HCT116 (cell line): ENCODE measurements around the gene GUCY2C. TPM values are rescaled to one million over a fixed set of nuclear protein-coding genes. Genes with fewer than 3 reads are reported as not detected.

ENCODE experiments used
- ATAC-seq: fragments of 200-7000 bp; cut with Tn5 transposase; 2 replicates; pipeline ENCODE4 v1.9.1; 2020; ENCODE audit warnings: mild to moderate bottlenecking, moderate library complexity
- BruUV-seq: library from RNA; stranded (reverse); fragments of 400-500 nt; replicated peaks from 2 replicates; lab custom pipeline; 2021; lab: Mats Ljungman, UMichigan
- CTCF ChIA-PET: fragments of 300-600 bp; sonication (Branson Sonifier 250); formaldehyde crosslinking; loops from one replicate; lab custom pipeline; 2021; ENCODE audit warnings: antibody characterized with exemption; lab: Charles Lee
- POLR2A ChIA-PET: fragments of 300-600, 350-600 bp; sonication (Branson Sonifier 250); formaldehyde crosslinking; loops from one replicate; lab custom pipeline; 2021; ENCODE audit warnings: antibody characterized with exemption; lab: Charles Lee
- RAD21 ChIA-PET, 2 experiments: fragments of 300-600 bp; sonication (Branson Sonifier 250); formaldehyde crosslinking; loops; one replicate each; lab custom pipeline; 2023; ENCODE audit warnings: low total read pairs in 2 of 2; ENCODE audit not compliant: uncharacterized antibody in 2 of 2, unreplicated experiment in 2 of 2, low non-redundant PET in 1 of 2; lab: Charles Lee
- DNase-seq: peaks from one replicate; pipeline ENCODE4 v3.0.0-alpha.2; 2010; ENCODE audit warnings: low read depth, low spot score
- H2AFZ ChIP-seq: fragments of 200-600 bp; shearing (Covaris generic), sonication (generic); 2 replicates; pipeline ENCODE4 v1.6.1; 2017; ENCODE audit warnings: low read depth, mixed run types, mixed read lengths, antibody characterized with exemption, low read length; ENCODE audit not compliant: poor library complexity, severe bottlenecking
- H3K27ac ChIP-seq: 2 replicates; pipeline ENCODE4 v1.5.1; 2012; ENCODE audit warnings: low read depth, low read length
- H3K27me3 ChIP-seq: fragments of 200-600 bp; sonication (generic); 2 replicates; pipeline ENCODE4 v1.6.1; 2016; ENCODE audit warnings: mixed run types, low read length, mixed read lengths; ENCODE audit not compliant: insufficient read depth
- H3K36me3 ChIP-seq, 2 experiments: fragments of 200-500 bp in 1 of 2; fragments of 200-600 bp in 1 of 2; sonication (Bioruptor generic) in 1 of 2; sonication (generic) in 1 of 2; 2 replicates each; pipeline versions ENCODE4 v1.5.1 to v1.6.1; 2014 to 2016; ENCODE audit warnings: low read length in 2 of 2, inconsistent platforms in 1 of 2, mixed read lengths in 1 of 2, mixed run types in 1 of 2; ENCODE audit not compliant: insufficient read depth in 2 of 2, control insufficient read depth in 1 of 2
- H3K4me1 ChIP-seq, 2 experiments: fragments of 200-600 bp in 1 of 2; sonication (generic) in 1 of 2; 2 replicates each; pipeline versions ENCODE4 v1.5.1 to v1.6.1; 2012 to 2017; ENCODE audit warnings: low read length in 2 of 2, inconsistent platforms in 1 of 2, mild to moderate bottlenecking in 1 of 2, mixed read lengths in 1 of 2, mixed run types in 1 of 2, moderate library complexity in 1 of 2; ENCODE audit not compliant: insufficient read depth in 2 of 2, control insufficient read depth in 1 of 2
- H3K4me2 ChIP-seq: fragments of 200-600 bp; sonication (generic); 2 replicates; pipeline ENCODE4 v1.6.1; 2017; ENCODE audit warnings: mixed run types, low read length, mixed read lengths
- H3K4me3 ChIP-seq, 2 experiments: fragments of 200-600 bp in 1 of 2; sonication (generic) in 1 of 2; replicated peaks in 1 of 2; 2 replicates each; pipeline ENCODE4 v1.5.1; 2011 to 2016; ENCODE audit warnings: low read length in 2 of 2, control low read depth in 1 of 2, low read depth in 1 of 2, mild to moderate bottlenecking in 1 of 2, mixed read lengths in 1 of 2, mixed run types in 1 of 2
- H3K79me2 ChIP-seq: fragments of 200-600 bp; sonication (generic); 2 replicates; pipeline ENCODE4 v1.6.1; 2017; ENCODE audit warnings: mild to moderate bottlenecking, mixed run types, low read length, moderate library complexity, mixed read lengths; ENCODE audit not compliant: insufficient read depth
- H3K9ac ChIP-seq: fragments of 200-600 bp; sonication (generic); 2 replicates; pipeline ENCODE4 v1.6.1; 2016; ENCODE audit warnings: low read length, mixed read lengths
- H3K9me2 ChIP-seq: fragments of 200-600 bp; sonication (generic), shearing (Covaris generic); 2 replicates; pipeline ENCODE4 v1.6.1; 2017; ENCODE audit warnings: mixed run types, mild to moderate bottlenecking, moderate library complexity; ENCODE audit not compliant: insufficient read depth
- H3K9me3 ChIP-seq, 2 experiments: fragments of 200-500 bp in 1 of 2; fragments of 200-600 bp in 1 of 2; sonication (Bioruptor generic) in 1 of 2; sonication (generic) in 1 of 2; 2 replicates each; pipeline ENCODE4 v1.6.1; 2014 to 2017; ENCODE audit warnings: low read length in 2 of 2, mixed read lengths in 2 of 2, inconsistent platforms in 1 of 2, low read depth in 1 of 2, mild to moderate bottlenecking in 1 of 2, mixed run types in 1 of 2, moderate library complexity in 1 of 2; ENCODE audit not compliant: control insufficient read depth in 1 of 2, insufficient read depth in 1 of 2
- H4K20me1 ChIP-seq: fragments of 200-600 bp; sonication (generic), shearing (Covaris generic); 2 replicates; pipeline ENCODE4 v1.6.1; 2017; ENCODE audit warnings: mixed run types, mild to moderate bottlenecking, moderate library complexity; ENCODE audit not compliant: insufficient read depth
- ATF3 ChIP-seq: IDR thresholded peaks from 2 replicates; pipeline ENCODE4 v1.6.1; 2012
- CEBPB ChIP-seq: IDR thresholded peaks from 2 replicates; pipeline ENCODE4 v1.6.1; 2012; ENCODE audit warnings: low read depth
- ELF1 ChIP-seq: IDR thresholded peaks from 2 replicates; pipeline ENCODE4 v1.6.1; 2012; ENCODE audit warnings: low read depth, borderline replicate concordance
- EZH2 ChIP-seq: fragments of 200-600 bp; sonication (generic); IDR thresholded peaks from 2 replicates; pipeline ENCODE4 v1.6.1; 2017; ENCODE audit warnings: antibody characterized with exemption, mixed run types
- EZH2phosphoT487 ChIP-seq: fragments of 200-600 bp; IDR thresholded peaks from 2 replicates; pipeline ENCODE4 v1.6.1; 2018; ENCODE audit warnings: antibody characterized with exemption, borderline replicate concordance
- FOSL1 ChIP-seq: IDR thresholded peaks from 2 replicates; pipeline ENCODE4 v1.6.1; 2012; ENCODE audit warnings: low read depth
- JUND ChIP-seq: IDR thresholded peaks from 2 replicates; pipeline ENCODE4 v1.6.1; 2012
- MAX ChIP-seq: IDR thresholded peaks from 2 replicates; pipeline ENCODE4 v1.6.1; 2012
- POLR2A ChIP-seq: IDR thresholded peaks from 2 replicates; pipeline ENCODE4 v1.7.0; 2011; ENCODE audit warnings: borderline replicate concordance; ENCODE audit not compliant: insufficient read depth, insufficient read length; ENCODE audit errors: extremely low read depth
- RAD21 ChIP-seq: IDR thresholded peaks from 2 replicates; pipeline ENCODE4 v1.6.1; 2012; ENCODE audit warnings: low read depth, mild to moderate bottlenecking
- REST ChIP-seq: IDR thresholded peaks from 2 replicates; pipeline ENCODE4 v1.6.1; 2012; ENCODE audit warnings: low read depth
- SIN3A ChIP-seq: IDR thresholded peaks from 2 replicates; pipeline ENCODE4 v1.6.1; 2012; ENCODE audit warnings: low read depth
- SRF ChIP-seq: IDR thresholded peaks from 2 replicates; pipeline ENCODE4 v1.6.1; 2012; ENCODE audit warnings: low read depth
- TCF7L2 ChIP-seq: IDR thresholded peaks from 2 replicates; pipeline ENCODE4 v1.7.0; 2011; ENCODE audit warnings: borderline replicate concordance, inconsistent platforms; ENCODE audit not compliant: insufficient read depth, insufficient read length; ENCODE audit errors: extremely low read depth
- YY1 ChIP-seq: IDR thresholded peaks from 2 replicates; pipeline ENCODE4 v1.6.1; 2011; ENCODE audit warnings: low read length, low read depth, moderate library complexity, mild to moderate bottlenecking; ENCODE audit not compliant: insufficient replicate concordance; ENCODE audit errors: extremely low read depth
- ZBTB33 ChIP-seq: IDR thresholded peaks from 2 replicates; pipeline ENCODE4 v1.6.1; 2011; ENCODE audit warnings: mild to moderate bottlenecking, low read length, moderate library complexity; ENCODE audit not compliant: insufficient replicate concordance; ENCODE audit errors: extremely low read depth
- ZFX ChIP-seq: fragments of 450-650 bp; IDR thresholded peaks from 2 replicates; pipeline ENCODE4 v1.6.1; 2017
- ZNF274 ChIP-seq: fragments of 200-500 bp; sonication (Bioruptor generic); IDR thresholded peaks from 2 replicates; pipeline ENCODE4 v1.6.1; 2014; ENCODE audit warnings: mild to moderate bottlenecking, low read depth, low read length, inconsistent platforms
- intact Hi-C: fragments of 100-400 bp; cut with micrococcal nuclease; formaldehyde crosslinking; loops from 2 replicates; pipeline ENCODE4 v1.10.0; 2022
- total RNA-seq: library from RNA; stranded (reverse); gene quantifications from one replicate; pipeline ENCODE4 v1.2.1, GENCODE V29; 2021; ENCODE audit not compliant: unreplicated experiment

Gene GUCY2C
- total RNA-seq, 1 experiment from 2014 or later = not detected

GRCh38 chr12:14652483-14652882, 43.9 kb downstream of the GUCY2C start:
- Histone ChIP-seq H3K79me2 (no peaks in the 10 kb centered on the region), H3K27ac (no peak overlapping the region), H3K36me3 (no peaks in the 10 kb centered on the region), H3K9me3 (no peaks in the 10 kb centered on the region), H3K27me3 (no peaks in the 10 kb centered on the region), H3K4me1 (no peaks in the 10 kb centered on the region), H3K4me3 (no peak overlapping the region), H4K20me1 (no peaks in the 10 kb centered on the region), H3K4me2 (no peak overlapping the region), H2AFZ (no peak overlapping the region), H3K9ac (no peak overlapping the region), H3K9me2 (no peaks in the 10 kb centered on the region)
- no peak for TF ChIP-seq CEBPB
- TF ChIP-seq EZH2 = no peak
- no peak for TF ChIP-seq ZNF274
- TF ChIP-seq POLR2A = no peak
- TF ChIP-seq ZBTB33 = no peak
- no peak for TF ChIP-seq EZH2phosphoT487
- TF ChIP-seq JUND = no peak
- no peak for TF ChIP-seq ELF1
- no peak for TF ChIP-seq ATF3
- TF ChIP-seq SIN3A = no peak
- no peak for TF ChIP-seq SRF
- no peak for TF ChIP-seq TCF7L2
- no peak for TF ChIP-seq MAX
- TF ChIP-seq YY1 = no peak
- no peak for TF ChIP-seq ZFX
- TF ChIP-seq FOSL1 = no peak
- TF ChIP-seq REST = no peak
- no peak for TF ChIP-seq RAD21
- ChIA-PET RAD21 (no interaction called here), POLR2A (no interaction called here), CTCF (no interaction called here)
- intact Hi-C loops = no loop called here
- no peak for ATAC-seq
- no peak for DNase-seq
- no TSS peak for BruUV-seq
